HCT116 (cell line): ENCODE results near the gene CACNA1S. TPM values are rescaled to one million over a fixed set of nuclear protein-coding genes. Genes with fewer than 3 reads are reported as not detected.

Experiments used
- ATAC-seq: fragments of 200-7000 bp; cut with Tn5 transposase; 2 replicates; pipeline ENCODE4 v1.9.1; 2020; ENCODE audit warnings: mild to moderate bottlenecking, moderate library complexity
- BruUV-seq: library from RNA; stranded (reverse); fragments of 400-500 nt; replicated peaks from 2 replicates; lab custom pipeline; 2021; lab: Mats Ljungman, UMichigan
- CTCF ChIA-PET: fragments of 300-600 bp; sonication (Branson Sonifier 250); formaldehyde crosslinking; loops from one replicate; lab custom pipeline; 2021; ENCODE audit warnings: antibody characterized with exemption; lab: Charles Lee
- POLR2A ChIA-PET: fragments of 300-600, 350-600 bp; sonication (Branson Sonifier 250); formaldehyde crosslinking; loops from one replicate; lab custom pipeline; 2021; ENCODE audit warnings: antibody characterized with exemption; lab: Charles Lee
- RAD21 ChIA-PET, 2 experiments: fragments of 300-600 bp; sonication (Branson Sonifier 250); formaldehyde crosslinking; loops; one replicate each; lab custom pipeline; 2023; ENCODE audit warnings: low total read pairs in 2 of 2; ENCODE audit not compliant: uncharacterized antibody in 2 of 2, unreplicated experiment in 2 of 2, low non-redundant PET in 1 of 2; lab: Charles Lee
- DNase-seq: peaks from one replicate; pipeline ENCODE4 v3.0.0-alpha.2; 2010; ENCODE audit warnings: low read depth, low spot score
- H2AFZ ChIP-seq: fragments of 200-600 bp; shearing (Covaris generic), sonication (generic); 2 replicates; pipeline ENCODE4 v1.6.1; 2017; ENCODE audit warnings: low read depth, mixed run types, mixed read lengths, antibody characterized with exemption, low read length; ENCODE audit not compliant: poor library complexity, severe bottlenecking
- H3K27ac ChIP-seq: 2 replicates; pipeline ENCODE4 v1.5.1; 2012; ENCODE audit warnings: low read depth, low read length
- H3K27me3 ChIP-seq: fragments of 200-600 bp; sonication (generic); 2 replicates; pipeline ENCODE4 v1.6.1; 2016; ENCODE audit warnings: mixed run types, low read length, mixed read lengths; ENCODE audit not compliant: insufficient read depth
- H3K36me3 ChIP-seq, 2 experiments: fragments of 200-500 bp in 1 of 2; fragments of 200-600 bp in 1 of 2; sonication (Bioruptor generic) in 1 of 2; sonication (generic) in 1 of 2; 2 replicates each; pipeline versions ENCODE4 v1.5.1 to v1.6.1; 2014 to 2016; ENCODE audit warnings: low read length in 2 of 2, inconsistent platforms in 1 of 2, mixed read lengths in 1 of 2, mixed run types in 1 of 2; ENCODE audit not compliant: insufficient read depth in 2 of 2, control insufficient read depth in 1 of 2
- H3K4me1 ChIP-seq, 2 experiments: fragments of 200-600 bp in 1 of 2; sonication (generic) in 1 of 2; 2 replicates each; pipeline versions ENCODE4 v1.5.1 to v1.6.1; 2012 to 2017; ENCODE audit warnings: low read length in 2 of 2, inconsistent platforms in 1 of 2, mild to moderate bottlenecking in 1 of 2, mixed read lengths in 1 of 2, mixed run types in 1 of 2, moderate library complexity in 1 of 2; ENCODE audit not compliant: insufficient read depth in 2 of 2, control insufficient read depth in 1 of 2
- H3K4me2 ChIP-seq: fragments of 200-600 bp; sonication (generic); 2 replicates; pipeline ENCODE4 v1.6.1; 2017; ENCODE audit warnings: mixed run types, low read length, mixed read lengths
- H3K4me3 ChIP-seq, 2 experiments: fragments of 200-600 bp in 1 of 2; sonication (generic) in 1 of 2; replicated peaks in 1 of 2; 2 replicates each; pipeline ENCODE4 v1.5.1; 2011 to 2016; ENCODE audit warnings: low read length in 2 of 2, control low read depth in 1 of 2, low read depth in 1 of 2, mild to moderate bottlenecking in 1 of 2, mixed read lengths in 1 of 2, mixed run types in 1 of 2
- H3K79me2 ChIP-seq: fragments of 200-600 bp; sonication (generic); 2 replicates; pipeline ENCODE4 v1.6.1; 2017; ENCODE audit warnings: mild to moderate bottlenecking, mixed run types, low read length, moderate library complexity, mixed read lengths; ENCODE audit not compliant: insufficient read depth
- H3K9ac ChIP-seq: fragments of 200-600 bp; sonication (generic); 2 replicates; pipeline ENCODE4 v1.6.1; 2016; ENCODE audit warnings: low read length, mixed read lengths
- H3K9me2 ChIP-seq: fragments of 200-600 bp; sonication (generic), shearing (Covaris generic); 2 replicates; pipeline ENCODE4 v1.6.1; 2017; ENCODE audit warnings: mixed run types, mild to moderate bottlenecking, moderate library complexity; ENCODE audit not compliant: insufficient read depth
- H3K9me3 ChIP-seq, 2 experiments: fragments of 200-500 bp in 1 of 2; fragments of 200-600 bp in 1 of 2; sonication (Bioruptor generic) in 1 of 2; sonication (generic) in 1 of 2; 2 replicates each; pipeline ENCODE4 v1.6.1; 2014 to 2017; ENCODE audit warnings: low read length in 2 of 2, mixed read lengths in 2 of 2, inconsistent platforms in 1 of 2, low read depth in 1 of 2, mild to moderate bottlenecking in 1 of 2, mixed run types in 1 of 2, moderate library complexity in 1 of 2; ENCODE audit not compliant: control insufficient read depth in 1 of 2, insufficient read depth in 1 of 2
- H4K20me1 ChIP-seq: fragments of 200-600 bp; sonication (generic), shearing (Covaris generic); 2 replicates; pipeline ENCODE4 v1.6.1; 2017; ENCODE audit warnings: mixed run types, mild to moderate bottlenecking, moderate library complexity; ENCODE audit not compliant: insufficient read depth
- CEBPB ChIP-seq: IDR thresholded peaks from 2 replicates; pipeline ENCODE4 v1.6.1; 2012; ENCODE audit warnings: low read depth
- REST ChIP-seq: IDR thresholded peaks from 2 replicates; pipeline ENCODE4 v1.6.1; 2012; ENCODE audit warnings: low read depth
- TCF7L2 ChIP-seq: IDR thresholded peaks from 2 replicates; pipeline ENCODE4 v1.7.0; 2011; ENCODE audit warnings: borderline replicate concordance, inconsistent platforms; ENCODE audit not compliant: insufficient read depth, insufficient read length; ENCODE audit errors: extremely low read depth
- ZBTB33 ChIP-seq: IDR thresholded peaks from 2 replicates; pipeline ENCODE4 v1.6.1; 2011; ENCODE audit warnings: mild to moderate bottlenecking, low read length, moderate library complexity; ENCODE audit not compliant: insufficient replicate concordance; ENCODE audit errors: extremely low read depth
- intact Hi-C: fragments of 100-400 bp; cut with micrococcal nuclease; formaldehyde crosslinking; loops from 2 replicates; pipeline ENCODE4 v1.10.0; 2022
- total RNA-seq: library from RNA; stranded (reverse); gene quantifications from one replicate; pipeline ENCODE4 v1.2.1, GENCODE V29; 2021; ENCODE audit not compliant: unreplicated experiment

Gene CACNA1S
- total RNA-seq, 1 experiment from 2014 or later: not detected

GRCh38 chr1:201143726-201144635 is 31.8 kb upstream of the CACNA1S start:
- H4K20me1 ChIP-seq: no peaks in the 10 kb centered on the region
- BruUV-seq: no TSS peak
- no peaks in the 10 kb centered on the region for H3K79me2 ChIP-seq
- no peak overlapping the region for H3K4me2 ChIP-seq
- ChIA-PET CTCF (no interaction called here), RAD21 (no interaction called here), POLR2A (no interaction called here)
- TF ChIP-seq CEBPB (no peak), REST (no peak), TCF7L2 (no peak), ZBTB33 (no peak)
- DNase-seq (no peak), ATAC-seq (no peak)
- no peak overlapping the region for H2AFZ ChIP-seq
- H3K27me3 ChIP-seq: no peaks in the 10 kb centered on the region
- no peak overlapping the region for H3K27ac ChIP-seq
- peaks cover 34 to 43% of the 10 kb centered on the region in 2 experiments for H3K36me3 ChIP-seq
- H3K9me2 ChIP-seq: no peaks in the 10 kb centered on the region
- intact Hi-C loops: no loop called here
- H3K4me3 ChIP-seq: no peak overlapping the region
- no peaks in the 10 kb centered on the region for H3K9me3 ChIP-seq
- H3K9ac ChIP-seq: no peak overlapping the region
- H3K4me1 ChIP-seq: no peaks in the 10 kb centered on the region
